Neural cell (in vitro differentiated cells): ENCODE results near the gene FANCC.

Source experiments
- POLR2AphosphoS5 ChIP-seq: IDR thresholded peaks from 2 replicates; pipeline ENCODE4 v1.6.1; 2012
- TF ChIP-seq, protein P1 (sequence below): fragments of 450-650 bp; IDR thresholded peaks from 2 replicates; pipeline ENCODE4 v1.5.1; 2014; ENCODE audit warnings: antibody characterized with exemption, mild to moderate bottlenecking, moderate library complexity; ENCODE audit not compliant: poor library complexity, severe bottlenecking
- TF ChIP-seq, protein P2 (sequence below): IDR thresholded peaks from 2 replicates; pipeline ENCODE4 v1.6.1; 2012; ENCODE audit warnings: borderline replicate concordance

DNA sequence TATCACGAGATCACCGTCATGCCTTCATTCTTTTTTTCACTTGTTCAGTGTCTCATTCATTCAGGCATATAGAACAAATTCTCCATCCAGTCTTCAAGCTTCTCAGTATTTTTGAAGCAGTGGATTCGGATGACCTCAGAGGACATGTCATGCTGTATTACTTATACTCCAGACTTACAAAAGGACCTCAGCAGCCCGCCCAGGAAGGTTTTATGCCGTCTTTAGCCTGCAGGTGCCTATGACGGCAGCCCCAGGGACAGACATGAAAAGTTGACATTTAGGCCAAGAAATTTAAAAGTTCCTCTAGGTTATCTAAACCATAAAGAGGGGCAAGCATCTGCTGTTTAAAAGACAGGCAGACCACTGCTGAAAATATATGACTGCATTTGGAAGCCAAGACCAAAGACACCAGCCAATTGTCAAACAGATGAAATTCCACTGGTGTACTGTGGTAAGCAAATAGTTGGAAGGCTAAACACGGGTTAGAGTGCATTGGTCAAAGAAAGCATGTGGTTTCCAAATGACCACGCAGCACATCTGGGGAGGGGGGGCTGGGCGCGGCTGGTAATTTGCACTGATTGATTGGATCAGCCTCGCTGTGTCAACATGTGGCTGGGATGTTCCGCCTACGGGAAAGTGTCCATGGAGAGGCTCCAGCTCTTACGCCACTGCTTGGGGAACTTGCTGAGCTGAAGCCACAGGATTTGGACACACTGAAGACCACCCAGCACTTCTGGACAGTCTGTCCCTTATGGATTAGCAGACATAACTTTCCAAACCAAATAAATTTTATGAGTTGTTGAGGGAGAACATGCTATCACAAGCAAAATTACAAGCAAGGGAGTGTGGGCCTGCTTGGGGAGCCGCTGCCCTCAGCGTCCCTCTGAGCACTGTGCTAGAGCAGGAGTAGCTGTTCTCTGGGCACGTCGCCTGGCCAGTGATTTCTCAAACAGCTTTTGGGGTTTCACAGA is 173.6 kb downstream of the FANCC start:
- TF ChIP-seq, protein P1, sequence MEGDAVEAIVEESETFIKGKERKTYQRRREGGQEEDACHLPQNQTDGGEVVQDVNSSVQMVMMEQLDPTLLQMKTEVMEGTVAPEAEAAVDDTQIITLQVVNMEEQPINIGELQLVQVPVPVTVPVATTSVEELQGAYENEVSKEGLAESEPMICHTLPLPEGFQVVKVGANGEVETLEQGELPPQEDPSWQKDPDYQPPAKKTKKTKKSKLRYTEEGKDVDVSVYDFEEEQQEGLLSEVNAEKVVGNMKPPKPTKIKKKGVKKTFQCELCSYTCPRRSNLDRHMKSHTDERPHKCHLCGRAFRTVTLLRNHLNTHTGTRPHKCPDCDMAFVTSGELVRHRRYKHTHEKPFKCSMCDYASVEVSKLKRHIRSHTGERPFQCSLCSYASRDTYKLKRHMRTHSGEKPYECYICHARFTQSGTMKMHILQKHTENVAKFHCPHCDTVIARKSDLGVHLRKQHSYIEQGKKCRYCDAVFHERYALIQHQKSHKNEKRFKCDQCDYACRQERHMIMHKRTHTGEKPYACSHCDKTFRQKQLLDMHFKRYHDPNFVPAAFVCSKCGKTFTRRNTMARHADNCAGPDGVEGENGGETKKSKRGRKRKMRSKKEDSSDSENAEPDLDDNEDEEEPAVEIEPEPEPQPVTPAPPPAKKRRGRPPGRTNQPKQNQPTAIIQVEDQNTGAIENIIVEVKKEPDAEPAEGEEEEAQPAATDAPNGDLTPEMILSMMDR = no peak
- no peak for TF ChIP-seq POLR2AphosphoS5
- TF ChIP-seq, protein P2, sequence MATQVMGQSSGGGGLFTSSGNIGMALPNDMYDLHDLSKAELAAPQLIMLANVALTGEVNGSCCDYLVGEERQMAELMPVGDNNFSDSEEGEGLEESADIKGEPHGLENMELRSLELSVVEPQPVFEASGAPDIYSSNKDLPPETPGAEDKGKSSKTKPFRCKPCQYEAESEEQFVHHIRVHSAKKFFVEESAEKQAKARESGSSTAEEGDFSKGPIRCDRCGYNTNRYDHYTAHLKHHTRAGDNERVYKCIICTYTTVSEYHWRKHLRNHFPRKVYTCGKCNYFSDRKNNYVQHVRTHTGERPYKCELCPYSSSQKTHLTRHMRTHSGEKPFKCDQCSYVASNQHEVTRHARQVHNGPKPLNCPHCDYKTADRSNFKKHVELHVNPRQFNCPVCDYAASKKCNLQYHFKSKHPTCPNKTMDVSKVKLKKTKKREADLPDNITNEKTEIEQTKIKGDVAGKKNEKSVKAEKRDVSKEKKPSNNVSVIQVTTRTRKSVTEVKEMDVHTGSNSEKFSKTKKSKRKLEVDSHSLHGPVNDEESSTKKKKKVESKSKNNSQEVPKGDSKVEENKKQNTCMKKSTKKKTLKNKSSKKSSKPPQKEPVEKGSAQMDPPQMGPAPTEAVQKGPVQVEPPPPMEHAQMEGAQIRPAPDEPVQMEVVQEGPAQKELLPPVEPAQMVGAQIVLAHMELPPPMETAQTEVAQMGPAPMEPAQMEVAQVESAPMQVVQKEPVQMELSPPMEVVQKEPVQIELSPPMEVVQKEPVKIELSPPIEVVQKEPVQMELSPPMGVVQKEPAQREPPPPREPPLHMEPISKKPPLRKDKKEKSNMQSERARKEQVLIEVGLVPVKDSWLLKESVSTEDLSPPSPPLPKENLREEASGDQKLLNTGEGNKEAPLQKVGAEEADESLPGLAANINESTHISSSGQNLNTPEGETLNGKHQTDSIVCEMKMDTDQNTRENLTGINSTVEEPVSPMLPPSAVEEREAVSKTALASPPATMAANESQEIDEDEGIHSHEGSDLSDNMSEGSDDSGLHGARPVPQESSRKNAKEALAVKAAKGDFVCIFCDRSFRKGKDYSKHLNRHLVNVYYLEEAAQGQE = no peak
